Ramos (cell line): ENCODE data around the gene ABCC2.
"Not testable (repeated sequence)": the region's sequence is repeated elsewhere in the genome, so short reads cannot be mapped to it uniquely, and the experiment has no call there.

Source experiments
- in situ Hi-C: fragments of 300-500 bp; cut with MboI; formaldehyde crosslinking; loops from one replicate; pipeline ENCODE4 v1.14.3; 2022; ENCODE audit warnings: low sequenced_read_pairs; ENCODE audit not compliant: unreplicated experiment

Gene ABCC2

GRCh38 chr10:99782447-99783286, at the start of gene ABCC2:
TSS of gene ABCC2 (plus strand) at chr10:99782640. CDS start at chr10:99782845, 205 bp downstream.
- in situ Hi-C loops = no loop called here

GRCh38 chr10:99733366-99733765, 49.1 kb upstream of the ABCC2 start:
- in situ Hi-C loops = no loop called here

- in situ Hi-C loops = not testable (repeated sequence)
These were observed 48.3 kb upstream of the ABCC2 start for GRCh38 chr10:99734111-99734510.

- in situ Hi-C loops = no loop called here
These were observed 42.2 kb upstream of the ABCC2 start for GRCh38 chr10:99740260-99740659.

- in situ Hi-C loops = no loop called here
These were observed 41.4 kb upstream of the ABCC2 start for GRCh38 chr10:99740933-99741559.

GRCh38 chr10:99742254-99742653, 40.2 kb upstream of the ABCC2 start:
- in situ Hi-C loops = no loop called here

GRCh38 chr10:99742701-99743100, 39.7 kb upstream of the ABCC2 start:
- in situ Hi-C loops = no loop called here

GRCh38 chr10:99743841-99744240, 38.6 kb upstream of the ABCC2 start:
- in situ Hi-C loops = no loop called here

GRCh38 chr10:99746166-99746565, 36.3 kb upstream of the ABCC2 start:
- in situ Hi-C loops = not testable (repeated sequence)

- in situ Hi-C loops = no loop called here
These were observed 33.5 kb upstream of the ABCC2 start for GRCh38 chr10:99748823-99749451.

- in situ Hi-C loops = no loop called here
These were observed 31.8 kb upstream of the ABCC2 start for GRCh38 chr10:99750641-99751040.

- in situ Hi-C loops = no loop called here
These were observed 27.8 kb upstream of the ABCC2 start for GRCh38 chr10:99754670-99755069.

- in situ Hi-C loops = no loop called here
These were observed 26.3 kb upstream of the ABCC2 start for GRCh38 chr10:99756159-99756558.

GRCh38 chr10:99758211-99758891, 24.1 kb upstream of the ABCC2 start:
- in situ Hi-C loops = no loop called here

- in situ Hi-C loops = no loop called here
These were observed 22.1 kb upstream of the ABCC2 start for GRCh38 chr10:99760321-99760720.

- in situ Hi-C loops = no loop called here
These were observed 21.1 kb upstream of the ABCC2 start for GRCh38 chr10:99761365-99761764.

- in situ Hi-C loops = no loop called here
These were observed 16.7 kb upstream of the ABCC2 start for GRCh38 chr10:99765672-99766301.

GRCh38 chr10:99766302-99766681, 16.1 kb upstream of the ABCC2 start:
- in situ Hi-C loops = no loop called here

GRCh38 chr10:99767901-99768300, 14.5 kb upstream of the ABCC2 start:
- in situ Hi-C loops = no loop called here

GRCh38 chr10:99768556-99768955, 13.9 kb upstream of the ABCC2 start:
- in situ Hi-C loops = no loop called here
